HG02973 (cell line): ENCODE data around the gene DLD.
"Not testable (repeated sequence)": the region's sequence is repeated elsewhere in the genome, so short reads cannot be mapped to it uniquely, and the experiment has no call there.

Experiments used
- ATAC-seq: cut with Tn5 transposase; IDR thresholded peaks from one replicate; pipeline ENCODE4 v1.9.1; 2021; ENCODE audit warnings: moderate library complexity; ENCODE audit not compliant: unreplicated experiment

Gene DLD

DNA sequence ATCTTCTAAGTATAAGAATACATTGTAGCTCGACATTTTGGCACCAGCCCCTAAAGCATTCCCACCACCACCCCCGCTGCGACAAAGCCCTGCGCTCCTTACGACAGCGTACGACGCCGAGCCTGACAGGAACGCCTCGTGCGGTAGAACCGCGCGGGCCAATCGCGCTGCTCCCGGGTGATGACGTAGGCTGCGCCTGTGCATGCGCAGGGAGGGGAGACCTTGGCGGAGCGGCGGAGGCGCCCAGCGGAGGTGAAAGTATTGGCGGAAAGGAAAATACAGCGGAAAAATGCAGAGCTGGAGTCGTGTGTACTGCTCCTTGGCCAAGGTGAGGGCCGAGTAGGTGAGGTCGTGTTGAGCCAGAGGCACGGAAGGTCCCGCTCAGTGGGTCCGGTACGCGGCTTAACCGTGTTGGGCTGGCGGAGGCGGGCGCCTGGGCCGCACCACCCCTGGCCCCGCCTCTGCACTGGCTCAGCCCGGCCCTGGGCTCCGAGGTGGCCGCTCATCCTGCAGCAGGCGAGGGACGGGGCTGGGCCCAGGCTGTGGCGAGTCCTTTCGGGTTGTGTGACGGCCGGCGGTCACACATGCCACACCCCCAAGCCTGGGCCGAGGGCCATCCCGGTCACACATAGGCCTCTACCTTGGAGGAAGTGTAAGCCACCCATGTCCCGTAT lies at the start of gene DLD:
TSS of gene DLD (plus strand) at position 222 of the 674 bp plus-strand sequence. CDS start at position 290, 68 bp downstream.
- ATAC-seq, result peak; percentile 97

- ATAC-seq, result no peak
Observed at GRCh38 chr7:107842213-107842612, 48.8 kb upstream of the DLD start.

- ATAC-seq, result no peak
Observed at GRCh38 chr7:107843184-107843583, 47.8 kb upstream of the DLD start.

DNA sequence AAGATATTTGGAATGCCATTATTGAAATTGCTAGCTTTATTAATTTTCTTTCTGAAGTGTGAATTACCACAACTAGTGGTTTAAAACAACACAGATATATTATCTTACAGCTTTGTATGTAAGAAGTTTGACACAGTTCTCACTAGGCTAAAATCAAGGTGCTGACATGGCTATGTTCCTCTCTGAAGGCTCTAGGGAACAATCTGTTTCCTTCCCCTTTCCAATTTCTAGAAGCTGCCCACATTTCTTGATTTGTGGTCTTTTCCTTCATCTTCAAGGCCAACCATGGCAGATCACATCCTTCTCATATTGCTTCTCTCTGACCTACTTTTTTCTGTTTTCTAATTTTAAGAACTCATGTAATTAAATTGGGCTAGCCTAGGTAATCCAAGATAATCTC lies 44.7 kb upstream of the DLD start:
- ATAC-seq, result no peak

GRCh38 chr7:107847168-107847835 lies 43.7 kb upstream of the DLD start:
- no peak for ATAC-seq

GRCh38 chr7:107847836-107848175 lies 43.2 kb upstream of the DLD start:
- ATAC-seq, result not testable (repeated sequence)

- not testable (repeated sequence) for ATAC-seq
Observed at GRCh38 chr7:107848211-107848610, 42.8 kb upstream of the DLD start.

- no peak for ATAC-seq
Observed at GRCh38 chr7:107850216-107850615, 40.8 kb upstream of the DLD start.

DNA sequence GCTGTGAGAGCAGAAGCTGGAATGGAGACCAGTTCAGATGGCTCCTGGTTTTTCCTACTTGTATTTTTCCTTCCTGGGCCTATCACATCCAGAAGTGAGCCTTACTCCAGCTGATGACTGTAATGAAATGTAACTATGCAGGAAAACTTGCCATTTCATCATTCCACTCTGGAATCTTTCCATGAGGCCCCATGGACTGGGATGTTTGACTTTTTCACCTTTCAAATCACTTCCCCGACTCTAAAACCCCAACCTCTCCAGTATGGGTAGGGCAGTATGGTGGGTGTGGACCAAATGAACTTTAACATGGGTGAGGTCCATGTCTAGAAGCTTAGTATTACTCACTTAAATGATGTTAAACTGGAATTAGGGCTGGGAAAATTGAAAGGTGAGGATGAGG lies 40.3 kb upstream of the DLD start:
- no peak for ATAC-seq

DNA sequence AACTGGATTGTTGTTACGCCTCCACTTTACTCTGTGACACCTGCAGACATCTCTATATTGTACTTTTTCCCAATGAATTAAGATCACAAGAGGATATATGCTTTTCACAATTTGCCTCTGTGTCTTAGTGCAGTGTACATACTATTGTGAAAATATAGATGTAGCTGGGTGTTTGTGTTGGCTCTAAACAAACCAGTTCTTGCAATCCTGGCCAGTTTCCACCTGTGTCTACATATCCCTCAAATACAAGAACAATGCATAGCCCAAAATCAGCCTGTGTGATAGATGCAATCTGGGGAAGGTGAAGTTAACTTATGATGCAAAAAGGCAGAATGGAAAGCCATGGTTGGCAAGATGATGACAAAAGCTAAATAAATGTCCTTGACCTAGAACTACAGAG lies 36.5 kb upstream of the DLD start:
- no peak for ATAC-seq

- ATAC-seq, result no peak
Observed at GRCh38 chr7:107854989-107855388, 36.0 kb upstream of the DLD start.

DNA sequence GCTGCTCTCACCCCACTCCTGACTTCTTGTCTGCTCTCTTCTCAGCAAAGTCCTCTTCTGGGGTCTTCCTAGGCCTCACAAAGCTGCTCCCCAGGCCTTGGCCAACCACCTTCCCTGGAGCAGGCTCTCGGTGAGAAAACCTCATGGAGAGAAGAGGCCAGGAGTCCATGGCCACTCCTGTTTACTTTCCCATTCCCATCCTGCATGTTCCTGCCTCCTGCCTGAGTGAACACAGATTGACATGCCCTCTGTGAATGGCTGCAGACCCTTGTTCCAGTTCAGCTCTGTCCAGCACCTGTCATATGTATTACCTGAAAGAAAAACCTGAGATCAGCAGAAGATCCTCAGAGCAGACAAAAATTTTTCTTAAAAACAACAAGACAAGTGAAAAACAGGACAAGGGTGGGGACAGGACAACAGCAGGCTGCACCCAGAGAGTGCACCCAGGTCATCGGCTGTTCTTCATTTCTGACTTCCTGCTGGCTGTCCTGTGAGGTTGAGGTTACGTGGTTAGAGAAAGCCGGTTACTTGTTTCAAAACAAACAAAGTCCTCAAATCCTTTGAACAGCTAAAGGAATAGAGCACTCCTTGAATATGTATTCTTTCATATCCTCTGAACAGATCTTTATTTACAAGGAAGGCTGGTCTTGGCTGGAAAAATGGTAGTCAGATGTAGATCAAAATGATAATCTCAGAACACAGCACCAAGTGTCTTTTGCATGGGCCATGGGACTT lies 34.0 kb upstream of the DLD start:
- ATAC-seq, result no peak

GRCh38 chr7:107857541-107857912 lies 33.5 kb upstream of the DLD start:
- no peak for ATAC-seq

GRCh38 chr7:107858280-107858679 lies 32.7 kb upstream of the DLD start:
- no peak for ATAC-seq

DNA sequence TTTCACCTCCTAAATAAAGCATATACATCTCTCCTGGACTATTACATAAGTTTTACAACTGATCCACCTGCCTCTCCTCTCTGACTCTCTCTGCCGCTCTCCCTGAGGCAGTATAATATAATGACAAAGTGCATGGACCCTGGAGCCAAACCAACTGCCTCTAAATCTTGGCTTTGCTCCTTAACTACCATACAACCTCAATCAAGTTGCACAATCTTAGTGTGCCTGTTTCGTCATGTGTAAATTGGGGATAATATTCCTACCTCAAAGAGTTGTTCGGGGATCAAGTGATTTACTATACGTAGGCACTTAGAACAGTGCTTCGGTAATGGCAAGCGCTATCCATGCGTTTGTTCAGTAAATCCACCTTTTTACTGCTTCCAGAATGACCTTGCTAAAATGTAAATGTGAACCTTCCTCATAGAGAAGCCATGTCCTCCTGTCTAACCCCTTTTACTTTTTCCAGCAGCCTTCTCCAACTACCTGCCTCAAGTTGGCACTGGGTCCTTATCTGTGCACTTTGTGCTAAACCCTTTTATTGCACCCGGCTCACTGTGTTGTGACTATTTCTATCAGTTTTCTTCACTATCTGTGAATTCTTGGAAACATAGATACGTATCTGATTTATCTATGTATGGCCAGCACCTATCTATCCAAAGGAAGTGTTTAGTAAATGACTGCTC lies 30.6 kb upstream of the DLD start:
- ATAC-seq, result no peak

GRCh38 chr7:107860981-107861652 lies 29.9 kb upstream of the DLD start:
- ATAC-seq, result no peak

GRCh38 chr7:107865956-107866775 lies 24.8 kb upstream of the DLD start:
- ATAC-seq, result no peak

- no peak for ATAC-seq
Observed at GRCh38 chr7:107867858-107868466, 23.0 kb upstream of the DLD start.

- ATAC-seq, result no peak
Observed at GRCh38 chr7:107870427-107871000, 20.5 kb upstream of the DLD start.
